Upper lobe of left lung (tissue), 4 donors: ENCODE measurements around the gene ABHD17C.

Experiments used
- CTCF ChIP-seq, 6 experiments: fragments of 450-650 bp in 4 of 6; fragments of 200-600 bp in 2 of 6; sonication (generic) in 2 of 6; IDR thresholded peaks; one replicate each; pipeline ENCODE4 v1.5.1; 2016 to 2019; ENCODE audit warnings: antibody characterized with exemption in 6 of 6
- EP300 ChIP-seq, 4 donors: sonication (generic); formaldehyde crosslinking; IDR thresholded peaks; one replicate each; pipeline ENCODE4 v1.5.1; 2017; ENCODE audit warnings: antibody characterized with exemption in 4 of 4, control low read depth in 2 of 4
- POLR2A ChIP-seq, 4 donors: fragments of 450-650 bp; IDR thresholded peaks; one replicate each; pipeline ENCODE4 v1.5.1; 2016 to 2017; ENCODE audit warnings: antibody characterized with exemption in 4 of 4, mild to moderate bottlenecking in 2 of 4
- POLR2AphosphoS5 ChIP-seq, 2 donors: sonication (generic); formaldehyde crosslinking; IDR thresholded peaks; one replicate each; pipeline ENCODE4 v1.5.1; 2017; ENCODE audit warnings: antibody characterized with exemption in 2 of 2

GRCh38 chr15:80691575-80691974, 3.5 kb upstream of the ABHD17C start:
- TF ChIP-seq EP300 (IDR thresholded peaks at IDR 0.05) (no peak), CTCF (IDR thresholded peaks at IDR 0.05) (no peak), POLR2A (IDR thresholded peaks at IDR 0.05) (no peak), POLR2AphosphoS5 (IDR thresholded peaks at IDR 0.05) (no peak)
